H1 (cell line): ENCODE results near the gene GOLGA8J. TPM values are rescaled to one million over a fixed set of nuclear protein-coding genes. Genes with fewer than 3 reads are reported as not detected.

Source experiments
- CTCF ChIA-PET: fragments of 300-600 bp; sonication (Branson Sonifier 250); formaldehyde crosslinking; loops from one replicate; lab custom pipeline; 2021; ENCODE audit not compliant: partially characterized antibody; lab: Charles Lee
- POLR2A ChIA-PET: fragments of 300-600 bp; sonication (Branson Sonifier 250); formaldehyde crosslinking; loops from one replicate; lab custom pipeline; 2021; ENCODE audit warnings: inconsistent platforms; ENCODE audit not compliant: partially characterized antibody; lab: Charles Lee
- DNase-seq, 2 experiments: peaks; one replicate each; pipeline versions ENCODE4 v3.0.0 to v3.0.0-alpha.2; 2010 to 2022; ENCODE audit warnings: low spot score in 2 of 2, low read depth in 1 of 2, mixed read lengths in 1 of 2
- FAIRE-seq: peaks from 2 replicates; lab custom pipeline; 2011; peaks lifted over from hg19 to GRCh38; lab: Jason Lieb, UNC
- H2AFZ ChIP-seq: 2 replicates; pipeline ENCODE4 v1.8.1; 2012; ENCODE audit warnings: low read length, inconsistent platforms
- H2AK5ac ChIP-seq: 2 replicates; pipeline ENCODE4 v1.6.1; 2013; ENCODE audit warnings: low read depth, low read length
- H2BK120ac ChIP-seq: replicated peaks from 2 replicates; pipeline ENCODE3; 2013; ENCODE audit warnings: low read depth, low read length, inconsistent platforms
- H2BK12ac ChIP-seq: 2 replicates; pipeline ENCODE4 v1.6.1; 2013; ENCODE audit warnings: low read depth, low read length
- H2BK15ac ChIP-seq: 2 replicates; pipeline ENCODE4 v1.6.1; 2013; ENCODE audit warnings: low read length
- H2BK20ac ChIP-seq: 2 replicates; pipeline ENCODE4 v1.6.1; 2013; ENCODE audit warnings: low read length
- H2BK5ac ChIP-seq: 2 replicates; pipeline ENCODE4 v1.6.1; 2013; ENCODE audit warnings: low read depth, low read length
- H3K14ac ChIP-seq: 2 replicates; pipeline ENCODE4 v1.6.1; 2013; ENCODE audit warnings: inconsistent platforms; ENCODE audit not compliant: insufficient read length
- H3K18ac ChIP-seq: 2 replicates; pipeline ENCODE4 v1.6.1; 2013; ENCODE audit warnings: low read length; ENCODE audit errors: extremely low read depth
- H3K23ac ChIP-seq: 2 replicates; pipeline ENCODE4 v1.6.1; 2013; ENCODE audit warnings: inconsistent platforms; ENCODE audit not compliant: insufficient read length
- H3K23me2 ChIP-seq: 2 replicates; pipeline ENCODE4 v1.6.1; 2013; ENCODE audit warnings: low read depth, low read length
- H3K27ac ChIP-seq: 2 replicates; pipeline ENCODE4 v1.6.1; 2011; ENCODE audit warnings: low read depth, low read length, inconsistent platforms
- H3K27me3 ChIP-seq, 4 experiments: replicated peaks in 1 of 4; 1 replicate in 1 of 4; 2 replicates in 3 of 4; pipeline versions ENCODE4 v1.6.1 to v1.8.1; 2011 to 2013; ENCODE audit warnings: low read length in 3 of 4, mild to moderate bottlenecking in 3 of 4, inconsistent platforms in 2 of 4, mixed read lengths in 2 of 4, moderate library complexity in 1 of 4; ENCODE audit not compliant: control insufficient read depth in 3 of 4, insufficient read depth in 3 of 4; ENCODE audit errors: extremely low read depth in 1 of 4
- H3K36me3 ChIP-seq, 4 experiments: 2 replicates each; pipeline versions ENCODE4 v1.6.1 to v1.8.1; 2011 to 2013; ENCODE audit warnings: mild to moderate bottlenecking in 4 of 4, low read length in 3 of 4, moderate library complexity in 2 of 4, control low read depth in 1 of 4, inconsistent platforms in 1 of 4; ENCODE audit not compliant: insufficient read depth in 4 of 4, control insufficient read depth in 2 of 4
- H3K4ac ChIP-seq: replicated peaks from 2 replicates; pipeline ENCODE3; 2013; ENCODE audit warnings: low read length, low read depth, mixed read lengths, inconsistent platforms; ENCODE audit not compliant: insufficient read length
- H3K4me1 ChIP-seq, 4 experiments: replicated peaks in 1 of 4; 1 replicate in 1 of 4; 2 replicates in 3 of 4; pipeline versions ENCODE4 v1.6.1 to v1.8.1; 2011 to 2013; ENCODE audit warnings: low read length in 3 of 4, inconsistent platforms in 2 of 4, mixed read lengths in 1 of 4; ENCODE audit not compliant: insufficient read depth in 4 of 4, control insufficient read depth in 3 of 4
- H3K4me2 ChIP-seq, 2 experiments: 2 replicates each; pipeline versions ENCODE4 v1.6.1 to v1.8.1; 2011 to 2013; ENCODE audit warnings: low read depth in 2 of 2, low read length in 2 of 2, control low read depth in 1 of 2, inconsistent platforms in 1 of 2, mild to moderate bottlenecking in 1 of 2; ENCODE audit not compliant: insufficient read depth in 1 of 2
- H3K4me3 ChIP-seq, 4 experiments: fragments of 200-600, 300-600 bp in 1 of 4; sonication (generic), shearing (Covaris generic), sonication (Bioruptor Twin) in 1 of 4; 2 replicates each; pipeline versions ENCODE4 v1.5.1 to v1.8.1; 2011 to 2016; ENCODE audit warnings: low read length in 4 of 4, low read depth in 3 of 4, control low read depth in 2 of 4, inconsistent platforms in 2 of 4, mild to moderate bottlenecking in 2 of 4, mixed read lengths in 1 of 4, moderate library complexity in 1 of 4; ENCODE audit not compliant: insufficient read depth in 2 of 4; ENCODE audit errors: extremely low read depth in 1 of 4
- H3K56ac ChIP-seq: replicated peaks from 2 replicates; pipeline ENCODE3; 2013; ENCODE audit warnings: low read depth, mild to moderate bottlenecking, mixed read lengths, low read length, inconsistent platforms; ENCODE audit not compliant: insufficient read length
- H3K79me1 ChIP-seq: 2 replicates; pipeline ENCODE4 v1.6.1; 2013; ENCODE audit warnings: low read depth, low read length, control low read depth
- H3K79me2 ChIP-seq, 2 experiments: 2 replicates each; pipeline versions ENCODE4 v1.6.1 to v1.8.1; 2012 to 2013; ENCODE audit warnings: low read length in 2 of 2, mild to moderate bottlenecking in 2 of 2, inconsistent platforms in 1 of 2; ENCODE audit not compliant: insufficient read depth in 2 of 2, control insufficient read depth in 1 of 2
- H3K9ac ChIP-seq, 4 experiments: replicated peaks in 1 of 4; 1 replicate in 1 of 4; 2 replicates in 3 of 4; pipeline versions ENCODE4 v1.6.1 to v1.8.1; 2011 to 2013; ENCODE audit warnings: low read depth in 3 of 4, low read length in 3 of 4, control low read depth in 2 of 4, mild to moderate bottlenecking in 2 of 4, moderate library complexity in 2 of 4, inconsistent platforms in 1 of 4; ENCODE audit errors: extremely low read depth in 1 of 4
- H3K9me3 ChIP-seq, 2 experiments: 2 replicates each; pipeline versions ENCODE4 v1.6.1 to v1.8.1; 2012 to 2013; ENCODE audit warnings: mild to moderate bottlenecking in 2 of 2, moderate library complexity in 2 of 2, control low read depth in 1 of 2, inconsistent platforms in 1 of 2, low read depth in 1 of 2, low read length in 1 of 2, mixed read lengths in 1 of 2; ENCODE audit not compliant: insufficient read depth in 2 of 2
- H4K20me1 ChIP-seq, 2 experiments: replicated peaks in 1 of 2; 2 replicates each; pipeline versions ENCODE3 to v1.8.1; 2011 to 2013; ENCODE audit warnings: inconsistent platforms in 2 of 2, low read length in 2 of 2, mild to moderate bottlenecking in 1 of 2; ENCODE audit not compliant: insufficient read depth in 2 of 2, control insufficient read depth in 1 of 2
- H4K5ac ChIP-seq: 2 replicates; pipeline ENCODE4 v1.6.1; 2013; ENCODE audit warnings: low read length, low read depth, mixed read lengths, inconsistent platforms; ENCODE audit not compliant: insufficient read length
- H4K8ac ChIP-seq: 2 replicates; pipeline ENCODE4 v1.8.0; 2013; ENCODE audit warnings: mild to moderate bottlenecking, moderate library complexity, low read length, inconsistent platforms; ENCODE audit not compliant: insufficient read depth; ENCODE audit errors: extremely low read depth
- H4K91ac ChIP-seq: replicated peaks from 2 replicates; pipeline ENCODE3; 2013; ENCODE audit warnings: low read length, mixed read lengths, inconsistent platforms; ENCODE audit not compliant: insufficient read length
- BCL11A ChIP-seq, 2 experiments: IDR thresholded peaks; one replicate each; pipeline ENCODE4 v1.6.1; 2011; ENCODE audit warnings: low read depth in 2 of 2, low read length in 2 of 2, mild to moderate bottlenecking in 2 of 2
- GTF2F1 ChIP-seq: IDR thresholded peaks from 2 replicates; pipeline ENCODE4 v1.6.1; 2012; ENCODE audit warnings: low read depth, low read length, improper control_type of control experiment, borderline replicate concordance
- HDAC2 ChIP-seq, 2 experiments: fragments of 300-600 bp in 1 of 2; sonication (generic) in 1 of 2; IDR thresholded peaks; 2 replicates each; pipeline ENCODE4 v1.6.1; 2011 to 2012; ENCODE audit warnings: low read depth in 2 of 2, low read length in 2 of 2, mild to moderate bottlenecking in 2 of 2, moderate library complexity in 2 of 2, borderline replicate concordance in 1 of 2, inconsistent platforms in 1 of 2
- MAFK ChIP-seq: IDR thresholded peaks from 2 replicates; pipeline ENCODE4 v1.6.1; 2012; ENCODE audit warnings: low read depth, mild to moderate bottlenecking, improper control_type of control experiment, low read length
- POLR2A ChIP-seq, 2 experiments: IDR thresholded peaks; 1 replicate in 1 of 2; 2 replicates in 1 of 2; pipeline ENCODE4 v1.6.1; 2011; ENCODE audit warnings: low read depth in 2 of 2, low read length in 2 of 2, mild to moderate bottlenecking in 2 of 2; ENCODE audit errors: control extremely low read depth in 1 of 2
- POLR2AphosphoS5 ChIP-seq: IDR thresholded peaks from 2 replicates; pipeline ENCODE4 v1.6.1; 2011; ENCODE audit warnings: low read depth, low read length
- RAD21 ChIP-seq, 2 experiments: IDR thresholded peaks in 1 of 2; conservative IDR thresholded peaks in 1 of 2; 2 replicates each; pipeline ENCODE4 v1.6.1; 2011; ENCODE audit warnings: low read depth in 2 of 2, low read length in 2 of 2, improper control_type of control experiment in 1 of 2, inconsistent platforms in 1 of 2, mild to moderate bottlenecking in 1 of 2, moderate library complexity in 1 of 2
- SUZ12 ChIP-seq: fragments of 200-600 bp; sonication (generic); IDR thresholded peaks from 2 replicates; pipeline ENCODE4 v1.6.1; 2012; ENCODE audit warnings: mild to moderate bottlenecking, inconsistent platforms, low read length, moderate library complexity, mixed read lengths
- TBP ChIP-seq: IDR thresholded peaks from 2 replicates; pipeline ENCODE4 v1.6.1; 2011; ENCODE audit warnings: low read depth, low read length, improper control_type of control experiment
- TCF12 ChIP-seq: IDR thresholded peaks from 2 replicates; pipeline ENCODE4 v1.6.1; 2011; ENCODE audit warnings: low read depth, mild to moderate bottlenecking, low read length
- ZNF274 ChIP-seq: IDR thresholded peaks from 2 replicates; pipeline ENCODE4 v1.7.0; 2012; ENCODE audit warnings: low read length, borderline replicate concordance; ENCODE audit errors: extremely low read depth
- WGBS, 2 experiments: shearing (Covaris generic) in 1 of 2; methylation state at CpG; one replicate each; pipeline versions ENCODE4 v1.1.6 to v1.1.7; 2013 to 2015; ENCODE audit warnings: low lambda C conversion rate in 2 of 2, mixed read lengths in 2 of 2, inconsistent platforms in 1 of 2, low coverage in 1 of 2, missing lambda C conversion rate in 1 of 2; ENCODE audit not compliant: insufficient replicate concordance in 2 of 2, insufficient coverage in 1 of 2, insufficient read length in 1 of 2; ENCODE audit errors: extremely low coverage in 1 of 2, missing lambda C conversion rate in 1 of 2; 5-methylcytosine and 5-hydroxymethylcytosine counted together
- polyA plus RNA-seq, 7 experiments: library from polyadenylated mRNA; depleted of rRNA in 3 of 7; stranded (reverse) in 5 of 7; unstranded in 2 of 7; fragments of >200 nt in 5 of 7; fragments of 200-250 nt in 2 of 7; gene quantifications; 1 replicate in 5 of 7; 2 replicates in 1 of 7; 4 replicates in 1 of 7; pipeline versions ENCODE4 v1.2.1 to v1.2.3, GENCODE V29; 2011 to 2013; ENCODE audit warnings: missing spikeins in 2 of 7, mixed read lengths in 2 of 7
- total RNA-seq: library from RNA; stranded (reverse); fragmentation: NEBNext Ultra II Directional; extraction: Animal tissue kit (Norgen Biotek cat#: 25700); gene quantifications from 2 replicates; pipeline ENCODE4 v1.2.1, GENCODE V29; 2021
- TF ChIP-seq, protein P1 (sequence below): IDR thresholded peaks from 2 replicates; pipeline ENCODE4 v1.6.1; 2012; ENCODE audit warnings: low read length, inconsistent platforms

Gene GOLGA8J
- total and polyA plus RNA-seq, 2 of the 8 experiments (the other 6 are each of a cell fraction or from before 2014, with no cell fraction given) = not detected

DNA sequence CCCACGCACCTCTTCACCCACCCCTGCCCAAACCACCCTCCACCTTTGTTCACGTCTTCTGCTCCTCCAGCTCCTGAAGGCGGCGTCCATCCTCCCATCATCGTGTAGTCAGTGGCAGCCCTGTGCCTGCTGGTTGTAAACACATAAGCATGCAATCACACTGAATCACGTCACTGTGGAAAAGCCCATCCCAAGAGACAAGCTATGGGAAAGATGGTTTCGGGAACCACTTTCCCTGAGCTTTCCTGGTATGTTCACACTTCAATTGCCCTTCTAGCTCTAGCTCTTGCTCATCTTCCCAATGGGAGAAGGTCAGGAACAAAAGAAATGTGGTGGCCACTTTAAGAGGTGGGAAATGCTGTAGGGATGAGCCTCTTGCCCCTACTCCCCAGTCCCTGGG, 14.4 kb upstream of the GOLGA8J start:
- Histone ChIP-seq H3K9me3 (no peaks in the 10 kb centered on the region), H3K27ac (no peak overlapping the region), H2BK15ac (no peak overlapping the region), H3K27me3 (no peaks in the 10 kb centered on the region), H2AK5ac (no peak overlapping the region), H3K4me3 (no peak overlapping the region), H2BK120ac (no peak overlapping the region), H4K5ac (no peak overlapping the region), H3K14ac (no peak overlapping the region), H3K23ac (no peak overlapping the region), H3K79me1 (no peaks in the 10 kb centered on the region), H3K9ac (no peak overlapping the region), H4K20me1 (no peaks in the 10 kb centered on the region), H3K56ac (no peak overlapping the region), H2AFZ (no peak overlapping the region), H2BK5ac (no peak overlapping the region), H3K4ac (no peak overlapping the region), H4K91ac (no peak overlapping the region), H2BK12ac (no peak overlapping the region), H3K4me2 (no peak overlapping the region), H3K36me3 (no peaks in the 10 kb centered on the region), H2BK20ac (no peak overlapping the region), H3K23me2 (no peaks in the 10 kb centered on the region), H3K4me1 (no peaks in the 10 kb centered on the region), H3K79me2 (no peaks in the 10 kb centered on the region), H4K8ac (no peak overlapping the region), H3K18ac (no peak overlapping the region)
- no peak for DNase-seq
- ChIA-PET POLR2A (no interaction called here), CTCF (interaction anchor here (0.9 to 2.6 kb wide), 3 partner anchors 125 to 400 kb away, joined by 3 to 11 read pairs (median 4); no protein-coding TSS in a partner anchor)
- 94% methylated on average over 6 of the region's 7 CpGs; no CpG with 5 or more reads in 1 of the 2 experiments for WGBS, 2 experiments
- no peak for FAIRE-seq
- TF ChIP-seq POLR2A (IDR thresholded peaks at IDR 0.05; ENCODE audit: control extremely low read depth in 1 of 2, low read depth in 2 of 2, low read length in 2 of 2) (no peak), ZNF274 (no peak), MAFK (no peak), GTF2F1 (no peak), HDAC2 (IDR thresholded peaks at IDR 0.05; ENCODE audit: borderline replicate concordance in 1 of 2, low read depth in 2 of 2, low read length in 2 of 2) (no peak), RAD21 (IDR thresholded peaks at IDR 0.05 in 1 of 2, conservative IDR thresholded peaks at IDR 0.05 in 1 of 2; ENCODE audit: low read depth in 2 of 2, low read length in 2 of 2) (no peak), TCF12 (no peak), TBP (no peak), POLR2AphosphoS5 (no peak), SUZ12 (no peak), BCL11A (IDR thresholded peaks at IDR 0.05; ENCODE audit: low read depth in 2 of 2, low read length in 2 of 2) (no peak)
- TF ChIP-seq, protein P1, sequence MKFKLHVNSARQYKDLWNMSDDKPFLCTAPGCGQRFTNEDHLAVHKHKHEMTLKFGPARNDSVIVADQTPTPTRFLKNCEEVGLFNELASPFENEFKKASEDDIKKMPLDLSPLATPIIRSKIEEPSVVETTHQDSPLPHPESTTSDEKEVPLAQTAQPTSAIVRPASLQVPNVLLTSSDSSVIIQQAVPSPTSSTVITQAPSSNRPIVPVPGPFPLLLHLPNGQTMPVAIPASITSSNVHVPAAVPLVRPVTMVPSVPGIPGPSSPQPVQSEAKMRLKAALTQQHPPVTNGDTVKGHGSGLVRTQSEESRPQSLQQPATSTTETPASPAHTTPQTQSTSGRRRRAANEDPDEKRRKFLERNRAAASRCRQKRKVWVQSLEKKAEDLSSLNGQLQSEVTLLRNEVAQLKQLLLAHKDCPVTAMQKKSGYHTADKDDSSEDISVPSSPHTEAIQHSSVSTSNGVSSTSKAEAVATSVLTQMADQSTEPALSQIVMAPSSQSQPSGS = no peak
